ENCODE data around the gene MAST2. TPM values are rescaled to one million over a fixed set of nuclear protein-coding genes. Genes with fewer than 3 reads are reported as not detected.

Gene MAST2
- total and polyA plus RNA-seq, 2 of the 4 experiments (the other 2 are of a cell fraction): 14.2 to 41.0 TPM

GRCh38 chr1:45973121-45973520, 169.7 kb downstream of the MAST2 start:
- ChIA-PET POLR2A (ENCODE audit: unreplicated experiment) (no interaction called here), CTCF (no interaction called here)
- Histone ChIP-seq H3K27ac (ENCODE audit: insufficient read depth, low read length) (no peak overlapping the region), H2AFZ (replicated peaks; ENCODE audit: low read length, poor library complexity) (no peak overlapping the region), H3K4me2 (ENCODE audit: low read depth, low read length) (no peak overlapping the region), H3K14ac (replicated peaks; ENCODE audit: low read depth, low read length) (no peak overlapping the region), H4K5ac (ENCODE audit: low read depth, low read length) (no peak overlapping the region), H3K4me3 (ENCODE audit: insufficient read depth, low read depth, low read length) (no peak overlapping the region), H2BK20ac (ENCODE audit: low read depth, low read length) (no peak overlapping the region), H2BK120ac (ENCODE audit: low read depth, low read length) (no peak overlapping the region), H3K23ac (ENCODE audit: low read depth, low read length) (no peak overlapping the region), H3K9ac (ENCODE audit: low read depth, low read length) (no peak overlapping the region), H2AK5ac (ENCODE audit: low read depth, low read length) (no peak overlapping the region), H3K9me1 (ENCODE audit: insufficient read depth, low read length) (peaks cover 13% of the 10 kb centered on the region), H3K4ac (ENCODE audit: low read depth, low read length) (no peak overlapping the region), H4K20me1 (ENCODE audit: insufficient read depth, low read length) (no peaks in the 10 kb centered on the region), H3K18ac (ENCODE audit: low read depth, low read length) (no peak overlapping the region), H4K91ac (ENCODE audit: insufficient read depth, low read depth, low read length) (no peak overlapping the region), H3K56ac (ENCODE audit: extremely low read depth, insufficient read depth, low read length) (no peak overlapping the region), H2BK15ac (ENCODE audit: low read depth, low read length) (no peak overlapping the region), H4K8ac (ENCODE audit: low read depth in 2 of 2, low read length in 2 of 2) (no peak overlapping the region), H3K36me3 (ENCODE audit: control insufficient read depth, insufficient read depth, low read length) (peaks cover 7% of the 10 kb centered on the region; the same call in 1 of the 2 replicates), H3K79me1 (ENCODE audit: low read depth in 1 of 2, low read length in 2 of 2) (peaks cover 14 to 26% of the 10 kb centered on the region in 2 experiments), H3K27me3 (ENCODE audit: control insufficient read depth, insufficient read depth, low read length) (no peaks in the 10 kb centered on the region), H3K4me1 (ENCODE audit: control insufficient read depth, insufficient read depth, low read length) (peaks cover 2% of the 10 kb centered on the region; the same call in 1 of the 2 replicates), H2AK9ac (replicated peaks; ENCODE audit: low read depth, low read length, poor library complexity) (no peak overlapping the region), H2BK5ac (ENCODE audit: low read depth, low read length, poor library complexity, severe bottlenecking) (no peak overlapping the region), H3K9me3 (ENCODE audit: control insufficient read depth, insufficient read depth, low read length) (no peaks in the 10 kb centered on the region)
- in situ Hi-C loops (cut with MboI; ENCODE audit: low sequenced_read_pairs): no loop called here
- TF ChIP-seq CHD1 (IDR thresholded peaks at IDR 0.05; ENCODE audit: low read depth, low read length) (no peak), USF2 (IDR thresholded peaks at IDR 0.05; ENCODE audit: low read depth, low read length) (no peak), NFE2L2 (IDR thresholded peaks at IDR 0.05; ENCODE audit: low read depth, low read length) (no peak), RCOR1 (IDR thresholded peaks at IDR 0.05; ENCODE audit: insufficient replicate concordance, low read length) (no peak), RFX5 (IDR thresholded peaks at IDR 0.05; ENCODE audit: low read depth, low read length) (no peak), MAFK (IDR thresholded peaks at IDR 0.05; ENCODE audit: low read depth, low read length) (no peak), MXI1 (IDR thresholded peaks at IDR 0.05; ENCODE audit: borderline replicate concordance, low read depth, low read length) (no peak), POLR2A (IDR thresholded peaks at IDR 0.05; ENCODE audit: low read depth, low read length) (no peak), BHLHE40 (IDR thresholded peaks at IDR 0.05; ENCODE audit: low read depth, low read length) (no peak), ELK1 (IDR thresholded peaks at IDR 0.05; ENCODE audit: borderline replicate concordance, low read depth, low read length) (no peak)
- ATAC-seq (ENCODE audit: low read depth) (no peak), DNase-seq (no peak)
- WGBS, 2 experiments (ENCODE audit: extremely low coverage in 2 of 2, insufficient read length in 1 of 2): no CpG with 5 or more reads among the region's 3 CpGs
- dilution Hi-C loops (cut with HindIII; ENCODE audit: low sequenced_read_pairs, unreplicated experiment): no loop called here
- BruUV-seq (replicated peaks): no TSS peak
- intact Hi-C loops (cut with micrococcal nuclease): no loop called here

Data from IMR-90 (cell line).